Cardiac muscle cell (in vitro differentiated cells and primary cell): ENCODE results near the gene CHST7. TPM values are rescaled to one million over a fixed set of nuclear protein-coding genes. Genes with fewer than 3 reads are reported as not detected.

Experiments used
- DNase-seq, 2 donors: peaks; one replicate each; pipeline versions ENCODE4 v3.0.0 to v3.0.0-alpha.2; 2010 to 2017; ENCODE audit warnings: low read depth in 1 of 2, low spot score in 1 of 2
- H3K27ac ChIP-seq: fragments of 200-600 bp; sonication (generic); 2 replicates; pipeline ENCODE4 v1.5.1; 2016
- H3K27me3 ChIP-seq: fragments of 200-600 bp; sonication (generic); 2 replicates; pipeline ENCODE4 v1.6.0; 2016; ENCODE audit warnings: control low read depth
- H3K36me3 ChIP-seq: fragments of 200-600 bp; sonication (generic); 2 replicates; pipeline ENCODE4 v1.5.1; 2016; ENCODE audit warnings: control low read depth
- H3K4me1 ChIP-seq: fragments of 200-600 bp; sonication (generic); 2 replicates; pipeline ENCODE4 v1.8.1; 2017; ENCODE audit warnings: low read depth, mild to moderate bottlenecking, mixed run types
- H3K4me3 ChIP-seq: fragments of 200-600 bp; sonication (generic); 2 replicates; pipeline ENCODE4 v1.5.1; 2016; ENCODE audit warnings: mild to moderate bottlenecking
- H3K9me3 ChIP-seq: fragments of 200-600 bp; sonication (generic); 2 replicates; pipeline ENCODE4 v1.5.1; 2017; ENCODE audit warnings: low read depth, mild to moderate bottlenecking, control low read depth
- CTCF ChIP-seq: IDR thresholded peaks from 2 replicates; pipeline ENCODE4 v1.5.1; 2012; ENCODE audit warnings: low read depth, mild to moderate bottlenecking, low read length
- polyA plus RNA-seq: library from polyadenylated mRNA; unstranded; fragments of >200 nt; fragmentation: Nextera tagmentation; extraction: Ambion mirVana; gene quantifications from 2 replicates; pipeline ENCODE4 v1.2.1, GENCODE V29; 2016
- total RNA-seq: library from RNA; depleted of rRNA; stranded (reverse); fragments of >200 nt; gene quantifications from 2 replicates; pipeline ENCODE4 v1.2.3, GENCODE V29; 2016

CHST7 gene
- total and polyA plus RNA-seq, 2 experiments from 2014 or later = 5.6 to 6.6 TPM

- Histone ChIP-seq H3K4me3 (no peak overlapping the region), H3K27ac (no peak overlapping the region), H3K9me3 (no peaks in the 10 kb centered on the region), H3K4me1 (no peaks in the 10 kb centered on the region), H3K36me3 (no peaks in the 10 kb centered on the region), H3K27me3 (no peaks in the 10 kb centered on the region)
- peak; percentile 27 for TF ChIP-seq CTCF
- peak in 1 of 2 donors; percentile 57 for DNase-seq
Measured at GRCh38 chrX:46554942-46555341, 18.6 kb upstream of the CHST7 start.

- DNase-seq = peak in 1 of 2 donors; percentile 74
- no peak for TF ChIP-seq CTCF
- Histone ChIP-seq H3K4me3 (no peak overlapping the region), H3K9me3 (no peaks in the 10 kb centered on the region), H3K27me3 (no peaks in the 10 kb centered on the region), H3K4me1 (no peaks in the 10 kb centered on the region), H3K36me3 (no peaks in the 10 kb centered on the region), H3K27ac (no peak overlapping the region)
Measured at GRCh38 chrX:46559062-46559461, 14.5 kb upstream of the CHST7 start.

DNA sequence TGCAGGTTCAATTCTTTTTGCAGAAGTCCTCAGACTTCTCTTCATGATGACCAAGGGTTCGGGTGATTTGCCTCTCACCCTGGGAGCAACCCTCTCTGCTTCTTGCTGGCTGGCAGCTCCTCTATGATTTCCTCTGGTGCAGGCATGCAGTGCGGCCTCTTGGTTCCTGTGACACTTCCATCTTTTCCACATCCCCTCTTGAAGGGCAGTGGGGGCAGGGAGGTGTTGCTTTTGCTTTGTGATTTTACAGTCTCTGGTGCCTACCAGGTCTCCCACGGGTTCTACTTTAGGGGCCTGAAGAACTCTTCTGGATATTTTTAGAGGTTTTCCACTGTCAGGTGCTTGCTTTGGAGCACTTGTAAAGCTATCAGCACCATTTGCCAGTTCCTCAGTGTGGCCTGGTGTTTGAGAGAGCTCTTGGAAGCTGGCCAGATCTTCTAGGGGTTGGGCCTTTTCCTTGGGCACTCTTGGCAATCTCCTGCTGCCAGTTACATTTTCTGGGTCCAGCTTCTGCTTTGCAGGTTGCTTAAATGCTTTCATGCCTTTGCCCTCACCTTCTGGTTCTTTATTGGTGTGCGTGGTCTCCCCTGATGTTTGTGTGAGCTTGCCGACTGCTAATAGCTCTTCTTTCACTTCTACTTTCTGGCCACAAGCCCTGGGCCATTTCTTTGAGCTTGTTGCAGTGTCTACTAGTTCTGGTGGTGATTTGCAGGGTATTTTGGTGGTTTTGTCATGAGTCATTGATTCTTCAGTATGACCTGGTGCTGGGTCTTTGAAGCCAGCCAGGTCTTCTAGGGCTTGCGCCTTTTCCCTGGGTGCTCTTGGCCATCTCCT is 11.5 kb upstream of the CHST7 start:
- H3K4me1 ChIP-seq = no peaks in the 10 kb centered on the region
- TF ChIP-seq CTCF = no peak
- H3K36me3 ChIP-seq = no peaks in the 10 kb centered on the region
- H3K4me3 ChIP-seq = no peak overlapping the region
- H3K9me3 ChIP-seq = no peaks in the 10 kb centered on the region
- peak in 1 of 2 donors; percentile 52 for DNase-seq
- no peak overlapping the region for H3K27ac ChIP-seq
- H3K27me3 ChIP-seq = no peaks in the 10 kb centered on the region

GRCh38 chrX:46567388-46567787 is 6.2 kb upstream of the CHST7 start:
- DNase-seq = no peak
- H3K27me3 ChIP-seq = no peaks in the 10 kb centered on the region
- H3K4me1 ChIP-seq = no peaks in the 10 kb centered on the region
- no peak for TF ChIP-seq CTCF
- H3K27ac ChIP-seq = no peak overlapping the region
- H3K4me3 ChIP-seq = no peak overlapping the region
- H3K36me3 ChIP-seq = no peaks in the 10 kb centered on the region
- no peaks in the 10 kb centered on the region for H3K9me3 ChIP-seq

- no peaks in the 10 kb centered on the region for H3K9me3 ChIP-seq
- no peak overlapping the region for H3K27ac ChIP-seq
- peaks cover 6% of the 10 kb centered on the region for H3K27me3 ChIP-seq
- no peaks in the 10 kb centered on the region for H3K36me3 ChIP-seq
- no peak for DNase-seq
- no peaks in the 10 kb centered on the region for H3K4me1 ChIP-seq
- no peak for TF ChIP-seq CTCF
- no peak overlapping the region for H3K4me3 ChIP-seq
Measured at GRCh38 chrX:46569621-46570020, 3.9 kb upstream of the CHST7 start.
